HEK293 (cell line): Measurements from ENCODE around the gene VEGFA.

Source experiments
- CTCF ChIA-PET: fragments of 350-600 bp; formaldehyde crosslinking; extraction: SDS; loops from one replicate; lab custom pipeline; 2021; ENCODE audit warnings: antibody characterized with exemption; lab: Yijun Ruan, JAX
- POLR2A ChIA-PET: fragments of 300-600 bp; formaldehyde crosslinking; extraction: SDS; loops from one replicate; lab custom pipeline; 2020; ENCODE audit warnings: antibody characterized with exemption, inconsistent platforms; lab: Yijun Ruan, JAX
- H3K27ac ChIP-seq: fragments of 200-500 bp; sonication (Bioruptor generic); 2 replicates; pipeline ENCODE4 v1.5.1; 2014; ENCODE audit warnings: low read depth, low read length, control low read depth, inconsistent platforms; ENCODE audit errors: extremely low read depth
- H3K36me3 ChIP-seq, 2 experiments: fragments of 200-500 bp in 1 of 2; sonication (Bioruptor generic) in 1 of 2; 1 replicate in 1 of 2; 2 replicates in 1 of 2; pipeline ENCODE4 v1.5.1; 2014 to 2017; ENCODE audit warnings: inconsistent platforms in 2 of 2, low read length in 2 of 2; ENCODE audit not compliant: control insufficient read depth in 2 of 2, insufficient read depth in 1 of 2
- H3K4me1 ChIP-seq: fragments of 200-500 bp; sonication (Bioruptor generic); 2 replicates; pipeline ENCODE4 v1.5.1; 2014; ENCODE audit warnings: mild to moderate bottlenecking, low read length, inconsistent platforms; ENCODE audit not compliant: control insufficient read depth, insufficient read depth
- H3K4me3 ChIP-seq: 2 replicates; pipeline ENCODE4 v1.5.1; 2011; ENCODE audit warnings: low read depth, mild to moderate bottlenecking, control low read depth, low read length, moderate library complexity
- H3K9me3 ChIP-seq: fragments of 200-500 bp; sonication (Bioruptor generic); 2 replicates; pipeline ENCODE4 v1.5.1; 2014; ENCODE audit warnings: low read depth, low read length, inconsistent platforms; ENCODE audit not compliant: control insufficient read depth, insufficient read depth
- AEBP2 ChIP-seq: fragments of 450-650 bp; formaldehyde crosslinking; IDR thresholded peaks from 2 replicates; pipeline ENCODE4 v1.5.1; 2016; ENCODE audit warnings: missing biosample characterization, missing genetic modification characterization, borderline replicate concordance
- KLF9 ChIP-seq: fragments of 450-650 bp; formaldehyde crosslinking; IDR thresholded peaks from 2 replicates; pipeline ENCODE4 v1.5.1; 2016; ENCODE audit warnings: missing biosample characterization, missing genetic modification characterization, low read depth
- OVOL3 ChIP-seq: fragments of 450-650 bp; formaldehyde crosslinking; IDR thresholded peaks from 2 replicates; pipeline ENCODE4 v1.5.1; 2016; ENCODE audit warnings: missing biosample characterization, missing genetic modification characterization
- ZIC2 ChIP-seq: fragments of 450-650 bp; formaldehyde crosslinking; IDR thresholded peaks from 2 replicates; pipeline ENCODE4 v1.5.1; 2016; ENCODE audit warnings: missing biosample characterization, missing genetic modification characterization
- ZNF146 ChIP-seq: fragments of 450-650 bp; formaldehyde crosslinking; IDR thresholded peaks from 2 replicates; pipeline ENCODE4 v1.5.1; 2016; ENCODE audit warnings: missing biosample characterization, missing genetic modification characterization
- ZNF341 ChIP-seq: fragments of 450-650 bp; formaldehyde crosslinking; IDR thresholded peaks from 2 replicates; pipeline ENCODE4; 2016; ENCODE audit warnings: low read depth, missing biosample characterization, missing genetic modification characterization
- ZNF404 ChIP-seq: fragments of 450-650 bp; formaldehyde crosslinking; IDR thresholded peaks from 2 replicates; pipeline ENCODE4 v1.5.1; 2017; ENCODE audit warnings: missing biosample characterization, missing genetic modification characterization
- ZNF426 ChIP-seq: fragments of 450-650 bp; formaldehyde crosslinking; IDR thresholded peaks from 2 replicates; pipeline ENCODE4 v1.5.1; 2017; ENCODE audit warnings: missing biosample characterization, missing genetic modification characterization, mild to moderate bottlenecking, inconsistent platforms, moderate library complexity
- ZNF549 ChIP-seq: fragments of 450-650 bp; IDR thresholded peaks from 2 replicates; pipeline ENCODE4 v1.5.1; 2018; ENCODE audit warnings: missing biosample characterization, missing genetic modification characterization, mild to moderate bottlenecking, inconsistent platforms, moderate library complexity
- ZNF580 ChIP-seq: fragments of 450-650 bp; formaldehyde crosslinking; IDR thresholded peaks from 2 replicates; pipeline ENCODE4 v1.5.1; 2016; ENCODE audit warnings: missing biosample characterization, missing genetic modification characterization
- ZNF670 ChIP-seq: fragments of 450-650 bp; formaldehyde crosslinking; IDR thresholded peaks from 2 replicates; pipeline ENCODE4 v1.5.1; 2016; ENCODE audit warnings: missing biosample characterization, missing genetic modification characterization, low read depth
- ZNF692 ChIP-seq: fragments of 450-650 bp; formaldehyde crosslinking; IDR thresholded peaks from 2 replicates; pipeline ENCODE4 v1.5.1; 2016; ENCODE audit warnings: missing biosample characterization, missing genetic modification characterization
- ZNF704 ChIP-seq: fragments of 450-650 bp; formaldehyde crosslinking; IDR thresholded peaks from 2 replicates; pipeline ENCODE4 v1.5.1; 2016; ENCODE audit warnings: missing biosample characterization, missing genetic modification characterization
- ZNF777 ChIP-seq: fragments of 450-650 bp; formaldehyde crosslinking; IDR thresholded peaks from 2 replicates; pipeline ENCODE4 v1.5.1; 2017; ENCODE audit warnings: missing biosample characterization, missing genetic modification characterization, borderline replicate concordance
- ZNF843 ChIP-seq: fragments of 450-650 bp; formaldehyde crosslinking; IDR thresholded peaks from 2 replicates; pipeline ENCODE4 v1.5.1; 2016; ENCODE audit warnings: missing biosample characterization, missing genetic modification characterization
- ZSCAN16 ChIP-seq: fragments of 450-650 bp; formaldehyde crosslinking; IDR thresholded peaks from 2 replicates; pipeline ENCODE4 v1.5.1; 2016; ENCODE audit warnings: missing biosample characterization, missing genetic modification characterization

The VEGFA gene

GRCh38 chr6:43734294-43734665 lies 35.7 kb upstream of the VEGFA start (continued):
- TF ChIP-seq ZNF692 (no peak), OVOL3 (tag by site-specific recombination) (no peak), ZNF670 (tag by site-specific recombination) (no peak), KLF9 (tag by site-specific recombination) (no peak), ZNF777 (tag by site-specific recombination) (no peak), ZNF404 (no peak), ZNF426 (tag by site-specific recombination) (no peak), ZSCAN16 (tag by site-specific recombination) (no peak)

- H3K36me3 ChIP-seq, result no peaks in the 10 kb centered on the region
- H3K4me3 ChIP-seq, result no peak overlapping the region
- no peaks in the 10 kb centered on the region for H3K9me3 ChIP-seq
- CTCF ChIA-PET, result interaction anchor here (0.7 to 2.0 kb wide), 3 partner anchors 23 to 798 kb away, joined by 3 to 6 read pairs (median 4); no protein-coding TSS in a partner anchor
- H3K27ac ChIP-seq, result no peak overlapping the region
- H3K4me1 ChIP-seq, result no peaks in the 10 kb centered on the region
- TF ChIP-seq ZNF843 (tag by site-specific recombination), result no peak
- no peak for TF ChIP-seq ZNF549 (tag by site-specific recombination)
- TF ChIP-seq KLF9 (tag by site-specific recombination), result no peak
- no peak for TF ChIP-seq AEBP2 (tag by site-specific recombination)
- TF ChIP-seq ZNF341 (tag by site-specific recombination), result no peak
- POLR2A ChIA-PET, result interaction anchor here (0.5 to 0.9 kb wide), 3 partner anchors 11 to 131 kb away, joined by 3 to 4 read pairs (median 3); no protein-coding TSS in a partner anchor
Measured at GRCh38 chr6:43735642-43736199, 34.3 kb upstream of the VEGFA start.

GRCh38 chr6:43736211-43736786 lies 33.7 kb upstream of the VEGFA start:
- H3K4me3 ChIP-seq, result no peak overlapping the region
- H3K9me3 ChIP-seq, result no peaks in the 10 kb centered on the region
- 0 out of 2 replicates have a peak, but pooled peaks have one; percentile 30 for TF ChIP-seq ZNF146 (tag by site-specific recombination)
- TF ChIP-seq ZIC2 (tag by site-specific recombination), result peak; percentile 57
- TF ChIP-seq ZNF704, result no peak
- TF ChIP-seq ZNF580 (tag by site-specific recombination), result no peak
- no peak overlapping the region for H3K27ac ChIP-seq
- ChIA-PET CTCF (interaction anchor here (0.6 to 2.0 kb wide), 3 partner anchors 23 to 129 kb away, joined by 3 to 6 read pairs (median 4); no protein-coding TSS in a partner anchor), POLR2A (interaction anchor here (0.5 to 1.6 kb wide), 3 partner anchors 12 to 131 kb away, joined by 3 to 6 read pairs (median 4); partner anchors contain the start of gene VEGFA)
- no peaks in the 10 kb centered on the region for H3K36me3 ChIP-seq
- no peaks in the 10 kb centered on the region for H3K4me1 ChIP-seq
